HG02884 (cell line): Measurements from ENCODE around the gene SLC38A2.
"Not testable (repeated sequence)": the region's sequence is repeated elsewhere in the genome, so short reads cannot be mapped to it uniquely, and the experiment has no call there.

Experiments
- ATAC-seq: cut with Tn5 transposase; IDR thresholded peaks from one replicate; pipeline ENCODE4 v1.9.1; 2021; ENCODE audit warnings: mild to moderate bottlenecking, moderate library complexity; ENCODE audit not compliant: unreplicated experiment

The SLC38A2 gene

GRCh38 chr12:46372544-46373300 is at the start of gene SLC38A2:
Gene SLC38A2, minus strand, starts transcription at chr12:46372773. Its CDS starts 1,480 bp downstream, at chr12:46371293.
- peak; percentile 82 for ATAC-seq

GRCh38 chr12:46419675-46420074 is 47.1 kb upstream of the SLC38A2 start:
- no peak for ATAC-seq

GRCh38 chr12:46415552-46415951 is 43.0 kb upstream of the SLC38A2 start:
- ATAC-seq = no peak

- ATAC-seq = no peak
These were observed 42.2 kb upstream of the SLC38A2 start for GRCh38 chr12:46414591-46415268.

GRCh38 chr12:46413368-46413767 is 40.8 kb upstream of the SLC38A2 start:
- no peak for ATAC-seq

- no peak for ATAC-seq
These were observed 40.3 kb upstream of the SLC38A2 start for GRCh38 chr12:46412857-46413256.

GRCh38 chr12:46410495-46410894 is 37.9 kb upstream of the SLC38A2 start:
- ATAC-seq = no peak

- ATAC-seq = no peak
These were observed 37.4 kb upstream of the SLC38A2 start for GRCh38 chr12:46409974-46410373.

- ATAC-seq = no peak
These were observed 36.8 kb upstream of the SLC38A2 start for GRCh38 chr12:46409342-46409741.

GRCh38 chr12:46408441-46408840 is 35.9 kb upstream of the SLC38A2 start:
- no peak for ATAC-seq

GRCh38 chr12:46407361-46407760 is 34.8 kb upstream of the SLC38A2 start:
- ATAC-seq = no peak

- ATAC-seq = no peak
These were observed 33.9 kb upstream of the SLC38A2 start for GRCh38 chr12:46406352-46407027.

GRCh38 chr12:46404733-46405132 is 32.2 kb upstream of the SLC38A2 start:
- no peak for ATAC-seq

GRCh38 chr12:46404225-46404631 is 31.7 kb upstream of the SLC38A2 start:
- ATAC-seq = no peak

- ATAC-seq = no peak
These were observed 31.1 kb upstream of the SLC38A2 start for GRCh38 chr12:46403719-46404070.

GRCh38 chr12:46402941-46403718 is 30.6 kb upstream of the SLC38A2 start:
- no peak for ATAC-seq

GRCh38 chr12:46402451-46402850 is 29.9 kb upstream of the SLC38A2 start:
- ATAC-seq = no peak

- no peak for ATAC-seq
These were observed 29.1 kb upstream of the SLC38A2 start for GRCh38 chr12:46401662-46402061.

- no peak for ATAC-seq
These were observed 27.8 kb upstream of the SLC38A2 start for GRCh38 chr12:46400406-46400805.

GRCh38 chr12:46399461-46400248 is 27.1 kb upstream of the SLC38A2 start:
- not testable (repeated sequence) for ATAC-seq
